ENCODE measurements around the gene SORCS1.

DNA sequence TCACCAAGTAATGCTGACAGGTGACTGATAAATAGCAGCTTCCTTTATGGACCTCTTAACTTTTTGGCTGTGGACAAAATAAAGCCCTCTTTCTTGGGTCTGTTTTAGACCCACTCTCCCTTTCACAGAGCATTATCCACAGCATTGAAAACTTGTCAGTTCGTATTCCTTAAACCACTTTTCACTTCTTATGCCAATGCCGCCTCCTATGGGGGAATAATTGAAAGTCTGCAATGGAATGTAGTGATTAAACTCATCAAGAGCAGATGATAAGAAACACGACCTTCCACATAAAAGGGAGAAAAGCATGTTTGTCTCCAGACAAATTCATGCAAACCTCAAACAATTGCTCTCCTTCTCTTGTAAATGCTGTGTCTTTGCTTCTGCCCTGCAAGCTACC, 153.4 kb downstream of the SORCS1 start:
- TF ChIP-seq, protein P1, sequence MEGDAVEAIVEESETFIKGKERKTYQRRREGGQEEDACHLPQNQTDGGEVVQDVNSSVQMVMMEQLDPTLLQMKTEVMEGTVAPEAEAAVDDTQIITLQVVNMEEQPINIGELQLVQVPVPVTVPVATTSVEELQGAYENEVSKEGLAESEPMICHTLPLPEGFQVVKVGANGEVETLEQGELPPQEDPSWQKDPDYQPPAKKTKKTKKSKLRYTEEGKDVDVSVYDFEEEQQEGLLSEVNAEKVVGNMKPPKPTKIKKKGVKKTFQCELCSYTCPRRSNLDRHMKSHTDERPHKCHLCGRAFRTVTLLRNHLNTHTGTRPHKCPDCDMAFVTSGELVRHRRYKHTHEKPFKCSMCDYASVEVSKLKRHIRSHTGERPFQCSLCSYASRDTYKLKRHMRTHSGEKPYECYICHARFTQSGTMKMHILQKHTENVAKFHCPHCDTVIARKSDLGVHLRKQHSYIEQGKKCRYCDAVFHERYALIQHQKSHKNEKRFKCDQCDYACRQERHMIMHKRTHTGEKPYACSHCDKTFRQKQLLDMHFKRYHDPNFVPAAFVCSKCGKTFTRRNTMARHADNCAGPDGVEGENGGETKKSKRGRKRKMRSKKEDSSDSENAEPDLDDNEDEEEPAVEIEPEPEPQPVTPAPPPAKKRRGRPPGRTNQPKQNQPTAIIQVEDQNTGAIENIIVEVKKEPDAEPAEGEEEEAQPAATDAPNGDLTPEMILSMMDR (IDR thresholded peaks at IDR 0.05; ENCODE audit: insufficient read depth, low read length, poor library complexity, severe bottlenecking), result no peak
- TF ChIP-seq EZH2phosphoT487 (conservative IDR thresholded peaks at IDR 0.05; ENCODE audit: low read length), result no peak
